GM10266 (cell line): ENCODE data around the gene DAND5.

ENCODE experiments used
- DNase-seq: peaks from one replicate; pipeline ENCODE4 v3.0.0; 2012; ENCODE audit errors: extremely low spot score
- CTCF ChIP-seq: IDR thresholded peaks from 2 replicates; pipeline ENCODE4 v1.5.1; 2012; ENCODE audit warnings: mild to moderate bottlenecking, low read depth; ENCODE audit not compliant: control insufficient read depth, insufficient read depth; ENCODE audit errors: missing control alignments

The DAND5 gene, protein sequence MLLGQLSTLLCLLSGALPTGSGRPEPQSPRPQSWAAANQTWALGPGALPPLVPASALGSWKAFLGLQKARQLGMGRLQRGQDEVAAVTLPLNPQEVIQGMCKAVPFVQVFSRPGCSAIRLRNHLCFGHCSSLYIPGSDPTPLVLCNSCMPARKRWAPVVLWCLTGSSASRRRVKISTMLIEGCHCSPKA

GRCh38 chr19:12969292-12969988, at the start of gene DAND5:
Gene DAND5 (plus strand): TSS chr19:12969576. CDS start chr19:12969661, 85 bp downstream.
- DNase-seq: no peak

DNA sequence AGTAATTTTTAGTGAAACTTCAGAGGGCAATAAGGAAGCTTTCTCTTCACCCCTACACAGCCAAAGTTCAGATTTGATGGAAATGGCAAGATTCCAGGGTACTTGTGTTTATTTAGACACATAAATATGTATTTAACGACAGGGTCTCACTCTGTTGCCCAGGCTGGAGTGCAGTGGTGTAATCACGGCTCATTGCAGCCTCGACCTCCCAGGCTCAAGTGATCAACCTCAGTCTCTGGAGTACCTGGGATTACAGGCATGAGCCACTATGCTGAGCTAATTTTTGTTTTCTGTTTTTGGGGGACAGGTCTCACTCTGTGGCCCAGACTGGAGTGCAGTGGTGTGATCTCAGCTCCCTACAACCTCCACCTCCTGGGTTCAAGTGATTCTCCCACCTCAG, 48.3 kb upstream of the DAND5 start:
- TF ChIP-seq CTCF: no peak
- no peak for DNase-seq

More at GRCh38 chr19:12969292-12969988, at the start of gene DAND5:
- TF ChIP-seq CTCF: no peak

DNA sequence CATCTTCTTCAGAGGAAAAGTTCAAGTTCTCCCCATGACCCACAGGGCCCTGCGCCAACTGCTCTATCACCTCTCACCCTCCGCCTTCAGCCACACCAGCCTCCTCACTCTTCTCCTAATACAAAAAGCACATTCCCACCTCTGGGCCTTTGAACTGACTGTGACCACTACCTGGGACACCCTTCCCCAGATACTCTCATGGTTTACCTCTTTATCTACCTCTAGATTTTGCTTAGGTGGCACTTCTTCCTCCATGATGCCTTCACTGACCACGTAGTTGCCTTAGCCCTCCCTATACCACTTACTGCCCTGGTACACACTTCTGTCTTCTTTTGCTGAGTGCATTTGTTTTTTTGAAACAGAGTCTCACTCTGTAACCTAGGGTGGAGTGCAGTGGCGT, 46.4 kb upstream of the DAND5 start:
- TF ChIP-seq CTCF: no peak
- DNase-seq: no peak

GRCh38 chr19:12924621-12925310, 44.6 kb upstream of the DAND5 start:
- no peak for DNase-seq
- TF ChIP-seq CTCF: no peak

GRCh38 chr19:12930002-12930645, 39.3 kb upstream of the DAND5 start:
- TF ChIP-seq CTCF: no peak
- no peak for DNase-seq

- DNase-seq: no peak
- TF ChIP-seq CTCF: no peak
These were observed 36.7 kb upstream of the DAND5 start for GRCh38 chr19:12932392-12933286.
